Karpas-422 (cell line): ENCODE results near the gene KLHL36. TPM values are rescaled to one million over a fixed set of nuclear protein-coding genes. Genes with fewer than 3 reads are reported as not detected.

ENCODE experiments used
- DNase-seq: peaks from one replicate; pipeline ENCODE4 v3.0.0-alpha.2; 2015
- H2AFZ ChIP-seq: fragments of 200-600 bp; sonication (generic); 2 replicates; pipeline ENCODE4 v1.6.1; 2014; ENCODE audit warnings: antibody characterized with exemption, low read length, mixed read lengths
- H3K27ac ChIP-seq: fragments of 200-600 bp; sonication (generic); 2 replicates; pipeline ENCODE4 v1.5.1; 2014; ENCODE audit warnings: mild to moderate bottlenecking, low read length, moderate library complexity
- H3K27me3 ChIP-seq: fragments of 200-600 bp; sonication (generic); 2 replicates; pipeline ENCODE4 v1.6.1; 2014; ENCODE audit warnings: low read length, mixed read lengths
- H3K36me3 ChIP-seq: fragments of 200-600 bp; sonication (generic); 2 replicates; pipeline ENCODE4 v1.6.1; 2014; ENCODE audit warnings: low read length, mixed read lengths; ENCODE audit not compliant: insufficient read depth
- H3K4me1 ChIP-seq: fragments of 200-600 bp; sonication (generic); 2 replicates; pipeline ENCODE4 v1.6.1; 2014; ENCODE audit warnings: mild to moderate bottlenecking, low read length, mixed read lengths
- H3K4me2 ChIP-seq: fragments of 200-600 bp; sonication (generic); 2 replicates; pipeline ENCODE4 v1.6.1; 2014; ENCODE audit warnings: low read length, low read depth, mild to moderate bottlenecking; ENCODE audit not compliant: poor library complexity, severe bottlenecking
- H3K4me3 ChIP-seq: fragments of 200-600 bp; sonication (generic); 2 replicates; pipeline ENCODE4 v1.5.1; 2014; ENCODE audit warnings: mild to moderate bottlenecking, antibody characterized with exemption, low read length, mixed read lengths
- H3K79me2 ChIP-seq: fragments of 200-600 bp; sonication (generic); 2 replicates; pipeline ENCODE4 v1.6.1; 2014; ENCODE audit warnings: mild to moderate bottlenecking, low read length, mixed read lengths
- H3K9ac ChIP-seq: fragments of 200-600 bp; sonication (generic); 2 replicates; pipeline ENCODE4 v1.6.0; 2014; ENCODE audit warnings: low read length
- H3K9me2 ChIP-seq: fragments of 200-600 bp; sonication (generic), shearing (Covaris generic); replicated peaks from 2 replicates; pipeline ENCODE4 v1.6.0; 2014; ENCODE audit warnings: mild to moderate bottlenecking, low read length, moderate library complexity; ENCODE audit not compliant: insufficient read depth
- H3K9me3 ChIP-seq: fragments of 300-700, 200-600 bp; sonication (generic); 2 replicates; pipeline ENCODE4 v1.6.1; 2014; ENCODE audit warnings: low read length, mixed read lengths
- H4K20me1 ChIP-seq: fragments of 200-600 bp; sonication (generic); 2 replicates; pipeline ENCODE4 v1.6.1; 2014; ENCODE audit warnings: mild to moderate bottlenecking, antibody characterized with exemption, low read length, low read depth; ENCODE audit not compliant: insufficient read depth
- total RNA-seq: library from RNA; depleted of rRNA; stranded (reverse); fragments of >200 nt; shearing (Covaris generic); gene quantifications from 2 replicates; pipeline ENCODE4 v1.2.3, GENCODE V29; 2014; ENCODE audit warnings: low replicate concordance

KLHL36 gene
- total RNA-seq, 1 experiment from 2014 or later = 25.6 TPM

- Histone ChIP-seq H3K27me3 (no peaks in the 10 kb centered on the region), H3K9me2 (no peaks in the 10 kb centered on the region), H4K20me1 (no peaks in the 10 kb centered on the region), H3K4me2 (no peak overlapping the region), H2AFZ (no peak overlapping the region), H3K9me3 (no peaks in the 10 kb centered on the region), H3K4me3 (no peak overlapping the region), H3K4me1 (peaks cover 38% of the 10 kb centered on the region), H3K36me3 (no peaks in the 10 kb centered on the region), H3K9ac (no peak overlapping the region), H3K79me2 (no peaks in the 10 kb centered on the region), H3K27ac (no peak overlapping the region)
- no peak for DNase-seq
These were observed 5.1 kb upstream of the KLHL36 start for GRCh38 chr16:84643180-84643583.

- peak; percentile 66 for DNase-seq
- no peak overlapping the region for H3K27ac ChIP-seq
- no peaks in the 10 kb centered on the region for H3K36me3 ChIP-seq
- H2AFZ ChIP-seq = no peak overlapping the region
- peak overlapping the region; percentile 36 for H3K4me2 ChIP-seq
- H3K9me2 ChIP-seq = no peaks in the 10 kb centered on the region
- no peaks in the 10 kb centered on the region for H3K79me2 ChIP-seq
- H3K9me3 ChIP-seq = no peaks in the 10 kb centered on the region
- H3K4me3 ChIP-seq = no peak overlapping the region; the same call in 1 of the 2 replicates
- no peaks in the 10 kb centered on the region for H3K27me3 ChIP-seq
- H3K9ac ChIP-seq = no peak overlapping the region
- peaks cover 38% of the 10 kb centered on the region for H3K4me1 ChIP-seq
- no peaks in the 10 kb centered on the region for H4K20me1 ChIP-seq
These were observed 4.6 kb upstream of the KLHL36 start for GRCh38 chr16:84643674-84644073.

- H3K9ac ChIP-seq = peak overlapping the region; percentile 74
- H3K4me2 ChIP-seq = peak overlapping the region; percentile 83
- H3K79me2 ChIP-seq = peaks cover 8% of the 10 kb centered on the region; the same call in 1 of the 2 replicates
- H2AFZ ChIP-seq = no peak overlapping the region
- no peaks in the 10 kb centered on the region for H3K36me3 ChIP-seq
- H4K20me1 ChIP-seq = peaks cover 5% of the 10 kb centered on the region; the same call in 1 of the 2 replicates
- H3K9me3 ChIP-seq = no peaks in the 10 kb centered on the region
- peaks cover 20% of the 10 kb centered on the region for H3K4me1 ChIP-seq
- no peaks in the 10 kb centered on the region for H3K27me3 ChIP-seq
- H3K4me3 ChIP-seq = peak overlapping the region; percentile 91
- no peak overlapping the region for H3K27ac ChIP-seq
- no peaks in the 10 kb centered on the region for H3K9me2 ChIP-seq
- peak; percentile 63 for DNase-seq
These were observed 542 bp downstream of the KLHL36 start for GRCh38 chr16:84648595-84649510.

- no peak for DNase-seq
- Histone ChIP-seq H3K4me1 (peaks cover 14% of the 10 kb centered on the region), H3K9ac (peak overlapping the region; percentile 74; the same call in 1 of the 2 replicates), H3K9me3 (no peaks in the 10 kb centered on the region), H3K79me2 (peaks cover 8% of the 10 kb centered on the region; the same call in 1 of the 2 replicates), H3K36me3 (no peaks in the 10 kb centered on the region), H3K9me2 (no peaks in the 10 kb centered on the region), H3K4me3 (peak overlapping the region; percentile 91; the same call in 1 of the 2 replicates), H3K4me2 (peak overlapping the region; percentile 83), H2AFZ (no peak overlapping the region), H4K20me1 (peaks cover 5% of the 10 kb centered on the region; the same call in 1 of the 2 replicates), H3K27me3 (no peaks in the 10 kb centered on the region), H3K27ac (no peak overlapping the region)
These were observed 1.2 kb downstream of the KLHL36 start for GRCh38 chr16:84649511-84649861.

GRCh38 chr16:84650062-84650991 lies 2.0 kb downstream of the KLHL36 start:
- Histone ChIP-seq H3K4me3 (no peak overlapping the region), H3K9me2 (no peaks in the 10 kb centered on the region), H4K20me1 (peaks cover 5% of the 10 kb centered on the region; the same call in 1 of the 2 replicates), H3K27ac (no peak overlapping the region), H3K27me3 (no peaks in the 10 kb centered on the region), H3K9me3 (no peaks in the 10 kb centered on the region), H3K79me2 (peaks cover 8% of the 10 kb centered on the region; the same call in 1 of the 2 replicates), H3K9ac (no peak overlapping the region), H3K4me2 (no peak overlapping the region), H2AFZ (no peak overlapping the region), H3K36me3 (no peaks in the 10 kb centered on the region), H3K4me1 (peaks cover 13% of the 10 kb centered on the region)
- no peak for DNase-seq

- Histone ChIP-seq H3K27me3 (no peaks in the 10 kb centered on the region), H3K79me2 (peaks cover 8% of the 10 kb centered on the region; the same call in 1 of the 2 replicates), H3K36me3 (no peaks in the 10 kb centered on the region), H3K9me2 (no peaks in the 10 kb centered on the region), H3K9me3 (no peaks in the 10 kb centered on the region), H3K4me1 (peaks cover 13% of the 10 kb centered on the region), H4K20me1 (peaks cover 5% of the 10 kb centered on the region; the same call in 1 of the 2 replicates), H2AFZ (no peak overlapping the region), H3K27ac (no peak overlapping the region), H3K4me2 (no peak overlapping the region), H3K9ac (no peak overlapping the region), H3K4me3 (no peak overlapping the region)
- no peak for DNase-seq
These were observed 4.3 kb downstream of the KLHL36 start for GRCh38 chr16:84652566-84652965.

- Histone ChIP-seq H3K4me1 (peaks cover 4% of the 10 kb centered on the region), H3K79me2 (peaks cover 3% of the 10 kb centered on the region; the same call in 1 of the 2 replicates), H3K9me2 (no peaks in the 10 kb centered on the region), H3K27ac (no peak overlapping the region), H3K27me3 (no peaks in the 10 kb centered on the region), H3K9me3 (no peaks in the 10 kb centered on the region), H3K4me3 (no peak overlapping the region), H4K20me1 (peaks cover 2% of the 10 kb centered on the region; the same call in 1 of the 2 replicates), H3K36me3 (no peaks in the 10 kb centered on the region), H3K4me2 (no peak overlapping the region), H3K9ac (no peak overlapping the region), H2AFZ (no peak overlapping the region)
- no peak for DNase-seq
These were observed 5.9 kb downstream of the KLHL36 start for GRCh38 chr16:84654238-84654637.
